Testis (tissue), 2 donors: ENCODE results near the gene FYN.

Source experiments
- POLR2A ChIP-seq: fragments of 450-650 bp; IDR thresholded peaks from one replicate; pipeline ENCODE4 v1.6.1; 2017; ENCODE audit warnings: antibody characterized with exemption, mild to moderate bottlenecking, moderate library complexity
- TF ChIP-seq, protein P1 (sequence below), 3 experiments: fragments of 450-650 bp in 2 of 3; fragments of 200-600 bp in 1 of 3; sonication (generic) in 1 of 3; IDR thresholded peaks; one replicate each; pipeline ENCODE4 v1.5.1; 2016 to 2019; ENCODE audit warnings: antibody characterized with exemption in 3 of 3, mild to moderate bottlenecking in 2 of 3, moderate library complexity in 1 of 3

- TF ChIP-seq POLR2A = no peak
- TF ChIP-seq, protein P1, sequence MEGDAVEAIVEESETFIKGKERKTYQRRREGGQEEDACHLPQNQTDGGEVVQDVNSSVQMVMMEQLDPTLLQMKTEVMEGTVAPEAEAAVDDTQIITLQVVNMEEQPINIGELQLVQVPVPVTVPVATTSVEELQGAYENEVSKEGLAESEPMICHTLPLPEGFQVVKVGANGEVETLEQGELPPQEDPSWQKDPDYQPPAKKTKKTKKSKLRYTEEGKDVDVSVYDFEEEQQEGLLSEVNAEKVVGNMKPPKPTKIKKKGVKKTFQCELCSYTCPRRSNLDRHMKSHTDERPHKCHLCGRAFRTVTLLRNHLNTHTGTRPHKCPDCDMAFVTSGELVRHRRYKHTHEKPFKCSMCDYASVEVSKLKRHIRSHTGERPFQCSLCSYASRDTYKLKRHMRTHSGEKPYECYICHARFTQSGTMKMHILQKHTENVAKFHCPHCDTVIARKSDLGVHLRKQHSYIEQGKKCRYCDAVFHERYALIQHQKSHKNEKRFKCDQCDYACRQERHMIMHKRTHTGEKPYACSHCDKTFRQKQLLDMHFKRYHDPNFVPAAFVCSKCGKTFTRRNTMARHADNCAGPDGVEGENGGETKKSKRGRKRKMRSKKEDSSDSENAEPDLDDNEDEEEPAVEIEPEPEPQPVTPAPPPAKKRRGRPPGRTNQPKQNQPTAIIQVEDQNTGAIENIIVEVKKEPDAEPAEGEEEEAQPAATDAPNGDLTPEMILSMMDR (IDR thresholded peaks at IDR 0.05) = no peak
Observed at GRCh38 chr6:111658462-111659154, 214.6 kb downstream of the FYN start.
